Measurements from ENCODE around the gene MUC13. TPM values are rescaled to one million over a fixed set of nuclear protein-coding genes. Genes with fewer than 3 reads are reported as not detected.

MUC13 gene
- total RNA-seq, 4 donors from 2014 or later: 0.56 TPM; not detected in 3

DNA sequence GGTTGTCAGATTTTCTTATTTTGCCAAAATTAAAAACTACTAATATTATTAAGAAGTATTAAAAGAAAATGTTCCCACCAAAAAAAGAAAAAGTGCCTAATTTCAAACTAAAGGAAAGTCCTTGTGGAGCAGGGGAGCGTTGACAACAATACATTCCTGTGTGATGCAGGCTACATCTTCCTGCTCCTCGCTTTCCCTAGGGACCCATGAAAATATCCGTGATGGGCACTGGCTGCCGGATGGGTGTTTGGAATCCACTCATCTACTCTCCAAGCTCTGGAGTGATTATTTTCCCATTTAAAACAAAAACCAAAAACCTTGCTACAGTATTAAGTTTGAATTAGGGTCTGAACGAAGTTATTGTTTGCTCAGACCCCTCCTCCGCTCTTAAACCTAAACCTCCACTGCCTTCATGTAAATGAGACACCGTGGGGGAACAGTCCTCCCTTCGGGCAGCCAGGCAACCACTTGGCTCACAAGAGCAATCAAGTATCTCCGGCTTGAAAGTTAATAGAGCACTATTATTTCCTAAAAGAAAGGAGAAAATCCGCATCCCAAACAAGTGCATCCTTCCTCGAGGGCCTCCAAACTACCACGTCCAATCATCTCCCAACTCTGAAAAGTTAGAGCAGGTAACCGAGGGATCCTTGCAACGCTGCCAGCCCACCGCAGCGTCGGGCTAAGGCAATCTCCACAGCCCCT, 48.9 kb downstream of the MUC13 start:
- H3K36me3 ChIP-seq: no peaks in the 10 kb centered on the region
- H3K4me1 ChIP-seq: peaks cover 51% of the 10 kb centered on the region
- H3K27me3 ChIP-seq: no peaks in the 10 kb centered on the region
- H3K9me3 ChIP-seq: no peaks in the 10 kb centered on the region
- WGBS: 25% methylated on average over 17 of the region's 17 CpGs
- no peak for DNase-seq (ENCODE audit: low spot score in 2 of 2)
- peak overlapping the region; percentile 95 for H3K4me3 ChIP-seq
- TF ChIP-seq CTCF (IDR thresholded peaks at IDR 0.05): no peak
- no peak for TF ChIP-seq EP300 (IDR thresholded peaks at IDR 0.05)
- TF ChIP-seq POLR2A (IDR thresholded peaks at IDR 0.05): no peak
- TF ChIP-seq POLR2AphosphoS5 (IDR thresholded peaks at IDR 0.05): no peak
- peak overlapping the region; percentile 97 for H3K27ac ChIP-seq

DNA sequence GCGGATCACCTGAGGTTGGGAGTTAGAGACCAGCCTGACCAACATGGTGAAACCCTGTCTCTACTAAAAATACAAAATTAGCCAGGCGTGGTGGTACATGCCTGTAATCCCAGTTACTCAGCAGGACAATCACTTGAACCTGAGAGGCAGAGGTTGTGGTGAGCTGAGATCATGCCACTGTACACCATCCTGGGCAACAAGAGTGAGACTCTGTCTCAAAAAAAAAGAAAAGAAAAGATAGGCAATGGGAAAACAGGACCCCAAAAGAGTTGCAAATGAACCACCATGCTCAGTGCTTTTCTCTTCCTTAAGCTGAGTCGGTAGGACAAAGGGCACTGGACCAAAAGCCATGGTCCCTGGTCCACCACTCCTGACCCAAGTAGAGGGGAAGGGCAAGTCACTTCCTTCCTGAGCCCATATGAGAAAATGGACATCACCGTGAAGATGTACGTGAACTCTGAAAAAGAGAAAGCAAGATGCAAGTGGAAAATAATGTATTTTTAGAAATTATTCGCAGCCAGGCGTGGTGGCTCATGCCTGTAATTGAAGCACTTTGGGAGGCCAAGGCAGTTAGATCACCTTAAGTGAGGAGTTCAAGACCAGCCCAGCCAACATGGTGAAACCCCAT, 50.0 kb downstream of the MUC13 start:
- Histone ChIP-seq H3K9me3 (no peaks in the 10 kb centered on the region), H3K27me3 (no peaks in the 10 kb centered on the region), H3K36me3 (no peaks in the 10 kb centered on the region), H3K4me1 (peaks cover 54% of the 10 kb centered on the region), H3K27ac (peak overlapping the region; percentile 28), H3K4me3 (no peak overlapping the region)
- 75% methylated on average over 7 of the region's 7 CpGs for WGBS
- no peak for DNase-seq (ENCODE audit: low spot score in 2 of 2)
- TF ChIP-seq CTCF (IDR thresholded peaks at IDR 0.05) (no peak), POLR2A (IDR thresholded peaks at IDR 0.05) (no peak), POLR2AphosphoS5 (IDR thresholded peaks at IDR 0.05) (no peak), EP300 (IDR thresholded peaks at IDR 0.05) (no peak)

- H3K9me3 ChIP-seq: no peaks in the 10 kb centered on the region
- H3K4me1 ChIP-seq: peaks cover 61% of the 10 kb centered on the region
- TF ChIP-seq POLR2A (IDR thresholded peaks at IDR 0.05): no peak
- no peak for TF ChIP-seq POLR2AphosphoS5 (IDR thresholded peaks at IDR 0.05)
- no peak for TF ChIP-seq EP300 (IDR thresholded peaks at IDR 0.05)
- no peak for TF ChIP-seq CTCF (IDR thresholded peaks at IDR 0.05)
- H3K4me3 ChIP-seq: no peak overlapping the region
- DNase-seq (ENCODE audit: low spot score in 2 of 2): no peak
- no peak overlapping the region for H3K27ac ChIP-seq
- no peaks in the 10 kb centered on the region for H3K36me3 ChIP-seq
- H3K27me3 ChIP-seq: no peaks in the 10 kb centered on the region
- WGBS: 89% methylated on average over 6 of the region's 7 CpGs
Observed at GRCh38 chr3:124883766-124884473, 50.6 kb downstream of the MUC13 start.

- DNase-seq (ENCODE audit: low spot score in 2 of 2): no peak
- H3K9me3 ChIP-seq: no peaks in the 10 kb centered on the region
- peaks cover 69% of the 10 kb centered on the region for H3K4me1 ChIP-seq
- no peak overlapping the region for H3K4me3 ChIP-seq
- no peaks in the 10 kb centered on the region for H3K36me3 ChIP-seq
- 68% methylated on average over 13 of the region's 13 CpGs for WGBS
- no peaks in the 10 kb centered on the region for H3K27me3 ChIP-seq
- TF ChIP-seq POLR2A (IDR thresholded peaks at IDR 0.05) (no peak), CTCF (IDR thresholded peaks at IDR 0.05) (no peak), EP300 (IDR thresholded peaks at IDR 0.05) (no peak)
- no peak overlapping the region for H3K27ac ChIP-seq
Observed at GRCh38 chr3:124882816-124883747, 51.5 kb downstream of the MUC13 start.
